Astrocyte (in vitro differentiated cells and primary cell): ENCODE results near the gene C17orf50. TPM values are rescaled to one million over a fixed set of nuclear protein-coding genes. Genes with fewer than 3 reads are reported as not detected.

Experiments
- DNase-seq: peaks from one replicate; pipeline ENCODE4 v3.0.0-alpha.2; 2010; ENCODE audit warnings: low read depth
- FAIRE-seq: peaks from 2 replicates; lab custom pipeline; 2011; peaks lifted over from hg19 to GRCh38; lab: Jason Lieb, UNC
- H2AFZ ChIP-seq: 2 replicates; pipeline ENCODE4 v1.6.0; 2012; ENCODE audit warnings: low read depth, low read length, inconsistent platforms
- H3K27ac ChIP-seq: 2 replicates; pipeline ENCODE4 v1.5.1; 2011; ENCODE audit warnings: low read depth, low read length, inconsistent platforms
- H3K27me3 ChIP-seq: 2 replicates; pipeline ENCODE4 v1.6.0; 2011; ENCODE audit warnings: low read length, inconsistent platforms; ENCODE audit not compliant: insufficient read depth
- H3K36me3 ChIP-seq: 2 replicates; pipeline ENCODE4 v1.5.1; 2011; ENCODE audit warnings: low read length, inconsistent platforms; ENCODE audit not compliant: insufficient read depth
- H3K4me1 ChIP-seq: 2 replicates; pipeline ENCODE4 v1.5.1; 2011; ENCODE audit warnings: low read length, inconsistent platforms; ENCODE audit not compliant: insufficient read depth
- H3K4me2 ChIP-seq: 2 replicates; pipeline ENCODE4 v1.6.0; 2012; ENCODE audit warnings: low read length, inconsistent platforms
- H3K4me3 ChIP-seq: 2 replicates; pipeline ENCODE4 v1.5.1; 2011; ENCODE audit warnings: low read depth, mild to moderate bottlenecking, low read length, inconsistent platforms; ENCODE audit not compliant: insufficient read depth
- H3K79me2 ChIP-seq: 2 replicates; pipeline ENCODE4 v1.6.0; 2012; ENCODE audit warnings: mild to moderate bottlenecking, low read length, inconsistent platforms; ENCODE audit not compliant: insufficient read depth
- H3K9ac ChIP-seq: 2 replicates; pipeline ENCODE4 v1.6.0; 2012; ENCODE audit warnings: mild to moderate bottlenecking, low read length, inconsistent platforms
- H3K9me3 ChIP-seq: 2 replicates; pipeline ENCODE4 v1.5.1; 2012; ENCODE audit warnings: low read depth, mild to moderate bottlenecking, low read length, inconsistent platforms; ENCODE audit not compliant: insufficient read depth
- H4K20me1 ChIP-seq: 2 replicates; pipeline ENCODE4 v1.6.0; 2012; ENCODE audit warnings: low read length, inconsistent platforms; ENCODE audit not compliant: insufficient read depth
- H3K27ac Mint-ChIP-seq: one replicate; pipeline ENCODE4 v1.8.0; 2021; ENCODE audit warnings: mild to moderate bottlenecking, mixed read lengths; ENCODE audit not compliant: unreplicated experiment
- H3K27me3 Mint-ChIP-seq: one replicate; pipeline ENCODE4 v1.8.0; 2021; ENCODE audit warnings: low read depth, mixed read lengths; ENCODE audit not compliant: unreplicated experiment
- H3K36me3 Mint-ChIP-seq: one replicate; pipeline ENCODE4 v1.8.0; 2021; ENCODE audit warnings: low read depth, mixed read lengths; ENCODE audit not compliant: unreplicated experiment
- H3K4me1 Mint-ChIP-seq: one replicate; pipeline ENCODE4 v1.8.0; 2021; ENCODE audit warnings: low read depth, mixed read lengths; ENCODE audit not compliant: unreplicated experiment
- H3K4me3 Mint-ChIP-seq: one replicate; pipeline ENCODE4 v1.8.0; 2021; ENCODE audit warnings: mild to moderate bottlenecking, moderate library complexity, mixed read lengths; ENCODE audit not compliant: unreplicated experiment
- H3K9me3 Mint-ChIP-seq: one replicate; pipeline ENCODE4 v1.8.0; 2021; ENCODE audit warnings: mild to moderate bottlenecking, mixed read lengths; ENCODE audit not compliant: unreplicated experiment
- EZH2 ChIP-seq: IDR thresholded peaks from 2 replicates; pipeline ENCODE4 v1.6.1; 2012; ENCODE audit warnings: mild to moderate bottlenecking, low read length, inconsistent platforms; ENCODE audit not compliant: insufficient read depth
- total RNA-seq: library from RNA; stranded (reverse); gene quantifications from 2 replicates; pipeline ENCODE4 v1.2.1, GENCODE V29; 2021
- TF ChIP-seq, protein P1 (sequence below): IDR thresholded peaks from 2 replicates; pipeline ENCODE4 v1.5.1; 2011; ENCODE audit warnings: low read depth, mild to moderate bottlenecking, inconsistent platforms, low read length, moderate library complexity; ENCODE audit not compliant: insufficient read depth

C17orf50 gene
- total RNA-seq, 1 donor from 2014 or later: not detected

DNA sequence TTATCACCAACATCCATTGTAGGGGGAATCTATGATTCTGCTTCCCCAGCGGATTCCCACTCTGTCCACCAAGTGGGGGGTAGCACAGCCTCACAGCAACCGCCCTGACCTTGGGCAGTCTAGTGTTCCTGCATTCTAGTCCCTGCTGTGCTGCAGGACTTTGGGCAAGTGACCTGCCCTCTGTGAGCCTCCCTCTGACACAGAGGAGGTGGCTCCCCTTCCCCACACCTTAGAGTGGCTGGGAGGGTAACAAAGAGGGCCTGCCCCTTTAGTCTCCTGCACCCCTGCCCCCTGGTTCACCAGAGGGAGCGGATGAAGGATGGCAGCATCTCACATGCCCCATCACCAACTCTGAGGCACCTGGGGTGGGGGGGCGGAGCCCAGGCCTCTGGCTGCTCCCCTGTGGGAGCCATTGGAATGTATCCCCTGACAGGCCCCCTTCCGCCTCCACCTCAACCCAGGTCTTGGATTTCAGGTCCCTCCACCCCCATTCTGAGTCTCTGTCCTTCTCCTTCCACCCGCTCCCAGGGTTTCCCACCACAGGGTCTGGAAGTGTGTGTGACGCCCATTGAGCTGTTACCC, 17.7 kb upstream of the C17orf50 start:
- Mint-ChIP-seq H3K27ac (no peak overlapping the region), H3K4me3 (no peak overlapping the region), H3K36me3 (peaks cover 4% of the 10 kb centered on the region), H3K4me1 (no peaks in the 10 kb centered on the region), H3K9me3 (peaks cover 1% of the 10 kb centered on the region), H3K27me3 (peaks cover 63% of the 10 kb centered on the region)
- Histone ChIP-seq H3K9me3 (peaks cover 7% of the 10 kb centered on the region), H3K27ac (no peak overlapping the region), H3K4me3 (no peak overlapping the region), H3K9ac (no peak overlapping the region), H4K20me1 (peaks cover 7% of the 10 kb centered on the region), H3K36me3 (no peaks in the 10 kb centered on the region), H3K27me3 (peaks cover 36% of the 10 kb centered on the region), H3K79me2 (no peaks in the 10 kb centered on the region), H2AFZ (no peak overlapping the region), H3K4me1 (peaks cover 2% of the 10 kb centered on the region), H3K4me2 (no peak overlapping the region)
- FAIRE-seq (no peak), DNase-seq (no peak)
- TF ChIP-seq, protein P1, sequence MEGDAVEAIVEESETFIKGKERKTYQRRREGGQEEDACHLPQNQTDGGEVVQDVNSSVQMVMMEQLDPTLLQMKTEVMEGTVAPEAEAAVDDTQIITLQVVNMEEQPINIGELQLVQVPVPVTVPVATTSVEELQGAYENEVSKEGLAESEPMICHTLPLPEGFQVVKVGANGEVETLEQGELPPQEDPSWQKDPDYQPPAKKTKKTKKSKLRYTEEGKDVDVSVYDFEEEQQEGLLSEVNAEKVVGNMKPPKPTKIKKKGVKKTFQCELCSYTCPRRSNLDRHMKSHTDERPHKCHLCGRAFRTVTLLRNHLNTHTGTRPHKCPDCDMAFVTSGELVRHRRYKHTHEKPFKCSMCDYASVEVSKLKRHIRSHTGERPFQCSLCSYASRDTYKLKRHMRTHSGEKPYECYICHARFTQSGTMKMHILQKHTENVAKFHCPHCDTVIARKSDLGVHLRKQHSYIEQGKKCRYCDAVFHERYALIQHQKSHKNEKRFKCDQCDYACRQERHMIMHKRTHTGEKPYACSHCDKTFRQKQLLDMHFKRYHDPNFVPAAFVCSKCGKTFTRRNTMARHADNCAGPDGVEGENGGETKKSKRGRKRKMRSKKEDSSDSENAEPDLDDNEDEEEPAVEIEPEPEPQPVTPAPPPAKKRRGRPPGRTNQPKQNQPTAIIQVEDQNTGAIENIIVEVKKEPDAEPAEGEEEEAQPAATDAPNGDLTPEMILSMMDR: no peak
- no peak for TF ChIP-seq EZH2

DNA sequence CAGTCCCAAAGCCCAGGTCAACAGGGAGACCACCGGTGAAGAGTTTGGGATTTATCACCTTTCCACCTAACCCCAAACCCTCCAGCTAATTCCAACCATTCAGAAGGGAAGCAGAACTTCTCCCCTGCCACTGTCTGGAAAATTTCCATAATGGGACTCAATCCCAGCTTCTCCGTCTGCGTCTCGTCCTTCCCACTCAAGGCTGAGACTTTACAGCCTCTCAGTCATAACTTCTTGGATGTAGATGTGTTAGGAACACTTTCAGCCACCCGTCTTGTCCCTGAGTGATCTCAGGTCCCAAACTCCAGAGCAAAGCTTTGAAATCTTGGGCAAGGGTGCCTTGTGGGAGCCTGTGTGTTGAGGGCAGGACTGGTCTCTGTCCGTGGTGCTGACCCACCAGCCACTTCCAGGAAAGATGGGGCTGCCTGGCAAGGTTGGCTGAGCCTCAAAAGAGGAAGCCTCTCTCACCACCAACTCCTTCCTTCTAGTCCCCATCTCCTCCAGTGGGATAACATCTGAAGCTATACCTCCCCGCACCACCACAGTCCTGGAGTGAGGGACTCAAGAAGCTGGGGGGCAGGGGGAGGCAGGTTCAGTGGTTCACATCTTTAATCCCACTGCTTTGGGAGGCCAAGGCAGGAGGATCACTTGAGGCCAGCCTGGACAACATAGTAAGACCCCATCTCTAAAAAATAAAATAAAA, 16.9 kb upstream of the C17orf50 start:
- Mint-ChIP-seq H3K27ac (no peak overlapping the region), H3K4me3 (no peak overlapping the region), H3K4me1 (no peaks in the 10 kb centered on the region), H3K36me3 (peaks cover 4% of the 10 kb centered on the region), H3K9me3 (peaks cover 1% of the 10 kb centered on the region), H3K27me3 (peaks cover 64% of the 10 kb centered on the region)
- TF ChIP-seq, protein P1: no peak
- TF ChIP-seq EZH2: no peak
- Histone ChIP-seq H3K9ac (no peak overlapping the region), H3K27ac (no peak overlapping the region), H3K27me3 (peaks cover 35% of the 10 kb centered on the region), H3K36me3 (no peaks in the 10 kb centered on the region), H2AFZ (no peak overlapping the region), H4K20me1 (peaks cover 7% of the 10 kb centered on the region), H3K4me3 (no peak overlapping the region), H3K4me2 (no peak overlapping the region), H3K9me3 (peaks cover 7% of the 10 kb centered on the region), H3K4me1 (peaks cover 2% of the 10 kb centered on the region), H3K79me2 (no peaks in the 10 kb centered on the region)
- no peak for DNase-seq
- no peak for FAIRE-seq

DNA sequence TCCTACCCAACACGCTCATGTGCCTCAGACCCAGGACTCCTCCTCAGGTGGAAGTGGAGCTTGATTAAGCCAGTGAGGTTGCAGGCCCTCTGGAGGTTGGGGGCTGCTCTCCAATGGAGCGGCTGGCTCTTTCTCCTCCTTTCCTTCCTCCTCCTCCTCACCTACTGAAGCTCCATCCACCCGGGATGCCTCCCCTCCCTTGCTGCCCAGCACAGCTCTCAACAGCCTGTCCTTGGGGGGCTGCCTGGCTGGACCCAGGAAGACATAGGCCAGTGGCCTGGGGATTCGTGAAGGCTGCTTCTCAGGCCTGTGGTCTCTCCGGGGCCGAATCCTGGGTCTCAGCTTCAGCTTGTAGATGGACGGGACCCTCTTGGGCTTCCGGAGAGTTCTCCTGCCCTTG, 15.9 kb upstream of the C17orf50 start:
- Mint-ChIP-seq H3K4me1 (no peaks in the 10 kb centered on the region), H3K27ac (no peak overlapping the region), H3K4me3 (no peak overlapping the region), H3K36me3 (no peaks in the 10 kb centered on the region), H3K27me3 (peaks cover 64% of the 10 kb centered on the region), H3K9me3 (peaks cover 1% of the 10 kb centered on the region)
- H2AFZ ChIP-seq: no peak overlapping the region
- H3K9ac ChIP-seq: no peak overlapping the region
- H3K4me3 ChIP-seq: no peak overlapping the region
- peaks cover 3% of the 10 kb centered on the region for H4K20me1 ChIP-seq
- peaks cover 7% of the 10 kb centered on the region for H3K9me3 ChIP-seq
- H3K36me3 ChIP-seq: no peaks in the 10 kb centered on the region
- no peak overlapping the region for H3K4me2 ChIP-seq
- peaks cover 40% of the 10 kb centered on the region for H3K27me3 ChIP-seq
- no peak for FAIRE-seq
- peaks cover 2% of the 10 kb centered on the region for H3K4me1 ChIP-seq
- no peaks in the 10 kb centered on the region for H3K79me2 ChIP-seq
- TF ChIP-seq, protein P1: no peak
- no peak for TF ChIP-seq EZH2
- no peak overlapping the region for H3K27ac ChIP-seq
- DNase-seq: no peak
